Dermis microvascular lymphatic vessel endothelial cell (primary cell): ENCODE measurements around the gene TMEM72. TPM values are rescaled to one million over a fixed set of nuclear protein-coding genes. Genes with fewer than 3 reads are reported as not detected.

ENCODE experiments used
- DNase-seq, 2 donors: peaks; one replicate each; pipeline versions ENCODE4 v3.0.0 to v3.0.0-alpha.2; 2010; ENCODE audit warnings: low read depth in 2 of 2
- total RNA-seq: library from RNA; depleted of rRNA; stranded (reverse); fragments of >200 nt; gene quantifications from 2 replicates; pipeline ENCODE4 v1.2.1, GENCODE V29; 2014

The TMEM72 gene
- total RNA-seq, 1 donor from 2014 or later, result not detected

DNA sequence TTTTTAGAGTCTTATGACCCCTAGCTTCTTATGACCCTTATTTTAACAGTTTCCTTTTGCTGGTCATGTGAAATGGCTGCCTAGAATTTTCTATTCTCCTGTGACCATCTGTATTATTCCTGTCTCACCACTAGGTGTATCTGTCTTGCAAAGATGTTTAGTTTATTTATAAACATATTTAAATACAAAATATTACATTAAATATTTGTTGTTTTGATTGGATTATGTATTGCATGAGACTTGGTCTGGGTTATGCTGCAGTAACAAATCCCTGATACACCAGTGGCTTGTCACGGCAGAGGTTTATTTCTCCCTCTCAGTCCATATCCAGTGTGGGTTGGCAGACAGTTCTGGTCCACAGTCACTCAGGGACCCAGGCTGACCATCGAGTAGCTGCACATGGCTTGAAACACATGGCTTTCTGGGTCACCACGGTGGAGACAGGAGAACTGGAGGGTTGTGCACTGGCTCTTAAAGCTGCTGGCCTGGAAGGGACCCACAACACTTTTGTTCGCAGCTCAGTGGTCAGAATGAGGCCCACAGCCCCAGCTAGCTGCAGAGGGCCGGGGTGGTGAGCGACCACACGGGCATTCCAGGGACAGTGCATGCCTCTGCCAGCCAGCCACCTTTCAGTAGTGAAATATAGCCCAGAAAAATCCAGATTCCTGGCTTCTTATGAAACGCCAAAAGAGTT lies 55.8 kb downstream of the TMEM72 start:
- DNase-seq, result no peak

DNA sequence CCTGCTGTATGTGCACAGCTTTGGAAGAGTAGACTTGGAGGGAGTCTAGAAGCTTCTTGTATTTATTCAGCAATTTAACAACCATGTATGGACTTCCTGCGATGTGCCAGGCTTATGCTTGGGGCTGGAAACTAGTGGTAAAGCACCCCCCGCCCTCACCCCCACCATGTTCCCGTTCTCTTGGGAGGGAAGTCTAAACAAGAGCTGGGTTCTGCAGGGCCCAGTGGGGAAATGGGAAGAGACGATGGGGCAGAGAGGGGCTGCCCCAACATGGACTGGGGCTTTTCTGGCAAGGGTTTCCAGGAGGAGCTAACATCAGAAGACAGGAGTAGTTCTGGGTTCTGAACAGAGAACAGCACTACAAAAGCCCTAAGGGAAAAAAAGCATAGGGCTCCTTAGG lies 56.5 kb downstream of the TMEM72 start:
- no peak for DNase-seq

DNA sequence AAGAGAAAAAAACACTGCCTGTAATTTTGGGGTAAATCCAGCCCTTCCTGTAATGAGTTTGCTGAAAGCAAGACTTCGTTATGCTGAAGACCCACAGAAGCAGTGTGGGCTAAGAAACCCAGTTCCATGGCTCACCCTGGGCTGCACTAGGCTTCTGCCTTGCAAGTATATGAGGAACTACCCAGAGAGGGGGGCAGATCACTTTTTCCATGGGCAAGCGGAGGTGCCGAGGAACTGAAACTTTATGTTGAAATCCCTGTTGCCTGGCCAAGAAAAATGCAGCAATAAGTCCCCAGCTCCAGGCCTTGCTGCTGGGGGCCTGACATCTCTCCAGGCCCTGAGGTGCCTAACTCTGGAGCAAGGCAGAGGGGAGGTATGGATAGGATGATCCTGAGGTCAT lies 57.0 kb downstream of the TMEM72 start:
- DNase-seq, result no peak

DNA sequence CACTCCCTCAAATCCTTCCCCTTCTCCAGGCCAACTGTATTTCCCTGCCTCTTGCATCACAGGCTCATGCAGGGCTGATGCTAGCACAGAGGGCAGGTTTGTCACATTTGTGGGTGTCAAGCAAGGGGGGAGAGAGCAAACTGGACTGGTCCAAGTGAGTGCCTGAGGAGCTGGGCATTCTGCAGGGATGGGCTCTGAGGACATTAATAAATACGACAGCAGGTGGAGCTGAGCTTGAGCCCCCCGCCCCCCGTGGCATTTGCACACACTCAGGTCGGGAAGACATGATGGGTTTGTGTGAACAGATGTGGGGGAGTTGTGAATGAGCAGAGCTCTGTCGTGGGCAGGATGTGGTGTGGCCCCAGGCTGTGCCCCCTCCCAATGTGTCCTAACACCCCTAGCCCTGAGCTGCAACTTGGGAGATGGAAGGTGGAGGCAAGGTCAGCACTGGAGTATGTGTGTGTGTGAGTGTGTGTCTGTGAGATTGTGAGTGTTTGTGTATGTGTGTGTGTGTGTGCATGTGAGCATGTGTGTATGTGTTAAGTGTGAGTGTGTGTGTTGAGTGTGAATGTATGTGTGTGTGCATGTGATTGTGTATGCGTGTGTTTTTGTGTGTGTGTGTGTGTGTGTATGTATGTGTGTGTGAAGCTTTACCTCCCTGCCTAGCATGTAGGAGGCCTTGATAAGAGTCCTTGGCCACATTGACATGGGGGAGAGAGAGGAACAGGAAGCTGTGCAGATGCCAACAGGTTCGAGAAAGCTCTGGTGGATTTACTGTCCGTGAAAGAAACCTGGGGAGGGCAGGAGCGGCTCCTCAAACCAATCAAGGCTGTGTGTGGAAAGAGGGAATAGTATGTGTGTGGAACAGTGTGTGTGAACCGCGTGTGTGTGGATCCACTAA lies 57.6 kb downstream of the TMEM72 start:
- DNase-seq, result no peak

DNA sequence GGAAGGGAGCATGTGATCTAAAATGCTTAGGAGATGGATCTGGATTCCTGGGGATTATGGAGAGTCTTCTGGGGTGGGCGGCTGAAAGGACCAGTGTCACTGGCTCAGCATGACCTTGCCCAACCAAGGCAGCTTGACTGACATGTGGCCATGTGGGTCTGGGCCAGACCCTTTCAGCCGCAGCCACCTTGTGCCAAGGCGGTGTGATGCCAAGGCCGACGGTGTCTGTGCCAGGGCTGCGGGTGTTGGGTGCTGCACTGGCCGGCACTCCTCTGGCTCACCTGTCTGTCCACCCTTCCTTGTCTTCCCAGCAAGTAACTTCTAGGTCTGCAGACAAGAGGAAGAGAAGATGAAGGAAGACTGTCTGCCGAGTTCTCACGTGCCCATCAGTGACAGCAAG lies 58.7 kb downstream of the TMEM72 start:
- no peak for DNase-seq

DNA sequence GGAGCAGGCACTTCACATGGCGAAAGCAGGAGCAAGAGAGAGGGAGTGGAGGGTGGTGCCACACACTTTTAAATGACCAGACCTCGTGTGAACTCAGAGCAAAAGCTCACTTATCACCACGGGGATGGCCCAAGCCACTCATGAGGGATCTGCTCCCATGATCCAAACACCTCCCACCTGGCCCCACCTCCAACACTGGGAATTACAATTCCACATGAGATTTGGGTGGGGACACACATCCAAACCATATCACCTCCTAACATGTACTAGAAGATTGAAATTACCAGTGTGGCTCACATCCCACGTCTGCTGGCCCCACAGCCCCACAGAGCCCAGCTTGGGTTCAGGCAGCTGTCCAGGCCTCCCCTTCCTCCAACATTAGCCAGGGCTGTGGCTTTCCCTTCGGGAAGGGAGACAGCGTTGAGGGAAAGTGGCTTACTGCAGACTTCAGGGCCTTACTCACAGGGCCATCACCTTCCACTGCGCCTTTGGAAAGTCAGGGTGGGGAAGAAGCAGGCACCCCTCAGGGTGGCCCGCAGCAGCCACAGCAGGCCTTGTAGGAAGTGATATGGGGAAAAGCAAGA lies 59.8 kb downstream of the TMEM72 start:
- no peak for DNase-seq

DNA sequence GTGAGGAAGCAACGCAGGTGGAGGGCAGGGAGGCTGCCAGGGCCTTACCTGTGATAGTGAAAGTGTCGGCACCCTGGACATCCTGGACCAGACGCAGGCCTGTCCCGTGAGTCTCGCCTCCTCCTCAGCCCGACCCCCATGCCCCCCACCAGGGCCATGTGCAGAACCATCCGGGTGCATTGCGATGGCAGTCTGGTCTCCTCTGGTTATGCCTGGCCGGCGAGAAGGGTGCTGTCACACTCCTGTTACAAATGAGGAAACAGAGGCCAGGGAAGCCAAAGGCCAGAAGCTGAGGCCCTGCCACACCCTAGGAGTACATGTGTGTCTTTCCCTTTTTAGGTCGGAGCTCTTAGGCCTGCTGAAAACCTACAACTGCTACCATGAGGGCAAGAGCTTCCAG lies 60.3 kb downstream of the TMEM72 start:
- DNase-seq, result no peak

DNA sequence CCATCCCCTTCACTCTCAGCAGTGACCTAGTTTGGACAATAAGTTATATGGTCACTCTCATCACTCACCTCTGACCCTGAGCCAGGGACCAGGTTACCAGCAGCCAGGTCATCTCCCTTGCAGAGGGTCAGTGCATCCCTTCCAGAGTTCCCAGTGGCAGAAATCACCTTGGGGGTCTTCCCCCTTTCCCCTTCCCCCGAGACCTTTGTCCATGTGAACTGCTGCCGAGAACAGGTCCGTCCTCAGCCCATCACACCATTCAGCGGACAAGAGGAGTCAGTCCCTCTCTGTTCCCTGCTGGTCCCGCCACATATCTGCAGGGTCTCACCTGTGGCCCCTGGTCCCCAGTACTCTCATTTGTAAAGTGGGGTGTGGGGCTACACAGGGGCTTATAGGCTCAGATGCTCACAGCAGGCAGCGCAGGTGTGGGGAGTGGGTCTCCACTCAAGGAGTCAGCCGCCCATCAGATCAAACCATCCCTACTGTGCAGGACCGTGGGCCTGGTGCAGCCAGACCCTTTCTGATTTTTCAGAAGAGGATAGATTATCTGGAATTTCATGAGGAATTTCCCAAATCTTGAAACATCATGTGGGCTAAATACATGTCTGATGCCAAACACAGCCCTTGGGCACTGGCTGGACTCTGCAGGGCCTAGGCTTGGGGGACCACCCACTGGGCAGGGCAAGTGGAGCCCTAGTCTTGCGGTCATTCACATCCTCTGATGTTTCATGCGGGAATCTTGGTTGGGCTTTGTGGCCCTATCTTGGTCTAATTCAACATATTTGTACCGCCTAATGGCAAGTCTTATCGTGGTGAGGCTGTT lies 61.0 kb downstream of the TMEM72 start:
- peak in 1 of 2 donors; percentile 42 for DNase-seq

DNA sequence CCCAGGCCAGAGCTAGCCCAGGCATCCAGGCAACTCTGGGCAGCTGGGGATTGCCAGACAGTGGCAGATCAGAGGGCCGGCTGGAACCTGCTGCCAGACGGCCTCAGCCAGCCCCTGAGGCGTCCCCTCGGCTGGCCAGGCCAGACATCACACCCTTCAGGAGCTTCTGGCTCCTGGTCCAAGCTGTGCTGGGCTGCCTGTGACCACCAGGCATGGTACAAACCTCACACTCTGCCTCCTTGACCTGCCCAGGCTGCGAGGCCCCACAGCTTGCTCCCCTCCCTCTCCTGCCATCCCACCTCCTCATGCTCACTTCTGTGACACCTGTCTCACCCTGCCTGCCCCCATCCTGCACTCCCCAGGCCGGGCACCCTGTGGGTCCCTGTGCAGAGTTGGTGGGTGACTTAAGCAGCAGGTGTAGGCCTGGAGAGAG lies 61.8 kb downstream of the TMEM72 start:
- DNase-seq, result no peak

DNA sequence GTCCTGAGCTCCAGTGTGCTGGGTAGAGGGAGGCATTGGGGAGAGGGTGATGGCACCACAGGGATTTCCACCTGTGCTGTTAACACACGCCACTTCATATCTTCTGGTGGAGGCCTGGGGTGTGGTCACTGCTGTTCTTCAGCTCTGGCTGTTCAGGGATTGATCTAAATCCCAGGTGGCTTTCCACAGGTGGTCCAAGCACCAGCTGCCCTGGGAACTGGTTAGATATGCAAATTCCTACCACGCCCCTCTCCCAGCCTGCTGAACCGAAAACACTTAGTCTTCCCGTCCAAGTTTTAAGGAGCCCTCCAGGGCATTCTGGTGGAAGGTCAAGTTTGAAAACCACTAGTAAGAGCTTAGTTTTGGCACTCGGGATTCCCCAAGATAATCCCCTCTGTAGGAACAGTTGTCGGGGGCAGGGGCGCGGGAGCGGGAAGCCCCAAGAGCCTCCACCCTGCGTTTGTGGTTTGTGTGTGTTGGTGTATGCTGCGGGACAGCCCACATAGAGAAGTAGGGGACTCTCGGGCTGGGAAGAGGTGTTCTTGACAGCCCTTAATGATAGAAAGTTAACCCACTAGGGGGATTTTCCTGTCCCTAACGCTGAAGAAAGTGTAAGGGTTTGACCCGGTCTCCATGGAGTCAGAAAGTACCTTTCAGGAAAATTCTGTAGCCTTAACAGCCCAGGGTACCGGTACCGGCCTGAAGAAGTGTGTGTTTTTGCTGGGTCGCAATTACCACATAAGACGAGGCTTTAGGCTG lies 62.4 kb downstream of the TMEM72 start:
- peak in 1 of 2 donors; percentile 63 for DNase-seq

DNA sequence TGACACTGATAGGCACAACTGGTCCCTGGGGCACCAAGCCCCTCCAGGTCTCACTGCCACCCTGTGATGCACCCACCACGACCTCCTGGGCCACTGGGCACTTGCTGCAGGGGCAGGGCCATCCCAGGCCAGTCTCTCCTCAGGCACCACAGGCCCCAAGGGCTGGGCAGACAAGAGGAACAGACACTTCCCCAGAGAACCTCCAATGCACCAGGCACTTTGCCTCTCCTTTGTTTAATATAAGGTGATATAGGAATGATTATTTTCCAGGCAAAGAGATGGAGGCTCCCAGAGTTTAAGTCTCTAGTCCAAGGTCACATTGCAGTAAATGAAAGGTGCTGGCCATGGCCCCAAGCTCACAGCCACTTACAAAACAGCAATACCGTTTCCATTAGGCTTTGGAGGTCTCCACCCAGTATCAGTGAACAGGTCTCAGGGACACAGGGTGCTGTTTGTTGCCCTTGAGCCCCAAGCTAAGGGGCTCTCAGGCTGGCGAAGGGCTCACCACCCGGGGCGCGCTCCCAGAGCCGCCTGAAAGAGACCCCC lies 63.0 kb downstream of the TMEM72 start:
- peak in 1 of 2 donors; percentile 62 for DNase-seq

DNA sequence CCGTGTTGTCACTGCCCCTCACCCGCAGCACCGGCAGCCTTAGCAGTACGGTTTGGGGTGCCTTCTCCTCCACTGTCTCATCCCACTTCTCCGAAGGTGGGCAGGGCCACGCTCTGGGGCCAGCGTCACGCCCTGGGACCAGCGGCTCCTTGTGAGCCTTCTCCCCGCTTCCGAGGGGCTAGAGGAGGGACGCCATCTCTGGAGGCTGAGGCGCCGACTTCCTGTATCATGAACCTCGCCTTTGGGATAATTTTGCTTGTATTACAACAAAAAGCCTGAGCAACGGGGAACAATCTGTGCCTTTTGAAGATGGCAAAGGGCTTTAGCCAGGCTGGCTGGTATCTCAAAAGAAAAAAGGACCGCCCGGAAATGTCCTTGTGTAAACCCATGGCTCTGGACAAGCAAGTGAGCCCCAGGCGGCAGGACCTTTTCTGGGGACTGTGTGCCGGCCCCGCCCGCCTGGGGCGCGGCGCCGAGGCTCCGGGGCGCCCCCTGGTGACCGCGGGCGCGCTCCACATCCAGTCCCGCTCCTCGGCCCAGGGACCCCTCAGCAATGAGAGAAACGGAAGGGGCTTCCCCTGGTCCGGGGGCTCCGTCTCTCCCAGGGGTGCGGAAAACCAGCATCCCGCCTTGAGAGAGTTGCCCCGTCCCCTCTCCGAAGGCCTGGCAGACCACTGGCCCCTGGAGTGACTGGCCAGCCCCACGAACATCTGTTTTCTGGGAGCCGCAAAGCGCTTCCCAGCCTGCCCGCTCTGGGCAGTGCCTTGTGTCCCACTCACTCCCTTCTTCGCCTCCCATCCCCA lies 63.7 kb downstream of the TMEM72 start:
- DNase-seq, result peak in 1 of 2 donors; percentile 85

DNA sequence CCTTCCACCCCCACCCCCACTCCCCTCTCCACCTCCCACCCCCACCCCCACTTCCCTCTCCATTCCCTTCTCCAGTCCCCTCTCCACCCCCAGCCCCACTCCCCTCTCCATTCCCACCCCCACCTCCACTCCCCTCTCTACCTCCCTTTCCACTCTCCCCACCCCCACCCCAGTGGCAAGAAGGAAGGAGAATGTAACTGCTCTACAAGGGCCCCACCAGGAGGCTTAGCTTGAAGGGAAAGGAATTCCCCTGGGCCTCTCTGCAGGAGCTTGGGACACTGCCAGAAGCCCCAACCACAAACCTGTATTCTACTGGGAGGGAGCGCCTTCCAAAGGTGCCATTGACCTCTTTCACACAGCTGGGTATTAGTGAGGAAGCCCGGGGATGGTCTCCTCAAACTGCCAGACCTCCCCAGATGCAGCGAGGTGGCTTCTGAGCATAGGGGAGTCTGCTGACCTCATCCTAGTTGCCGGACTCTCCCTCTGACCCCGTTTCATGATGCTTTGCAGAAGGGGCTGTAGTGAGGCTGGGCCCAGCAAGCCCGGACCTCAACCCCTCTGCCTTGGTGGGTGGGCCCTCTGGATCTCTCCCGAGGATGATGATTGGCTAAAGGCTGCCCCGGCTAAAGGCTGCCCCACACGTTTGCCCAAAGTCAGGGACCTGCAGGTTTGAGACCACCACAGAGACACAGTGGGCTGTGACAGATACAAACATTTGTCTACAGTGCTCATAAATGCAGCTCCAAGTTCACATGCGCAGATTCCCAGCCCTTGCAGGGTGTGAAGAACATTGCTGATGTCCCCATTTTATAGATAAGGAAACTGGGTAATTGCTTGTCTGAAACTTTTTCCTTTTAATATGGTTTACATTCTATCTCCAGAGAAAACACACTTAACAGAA lies 64.5 kb downstream of the TMEM72 start:
- peak in 1 of 2 donors; percentile 93 for DNase-seq

DNA sequence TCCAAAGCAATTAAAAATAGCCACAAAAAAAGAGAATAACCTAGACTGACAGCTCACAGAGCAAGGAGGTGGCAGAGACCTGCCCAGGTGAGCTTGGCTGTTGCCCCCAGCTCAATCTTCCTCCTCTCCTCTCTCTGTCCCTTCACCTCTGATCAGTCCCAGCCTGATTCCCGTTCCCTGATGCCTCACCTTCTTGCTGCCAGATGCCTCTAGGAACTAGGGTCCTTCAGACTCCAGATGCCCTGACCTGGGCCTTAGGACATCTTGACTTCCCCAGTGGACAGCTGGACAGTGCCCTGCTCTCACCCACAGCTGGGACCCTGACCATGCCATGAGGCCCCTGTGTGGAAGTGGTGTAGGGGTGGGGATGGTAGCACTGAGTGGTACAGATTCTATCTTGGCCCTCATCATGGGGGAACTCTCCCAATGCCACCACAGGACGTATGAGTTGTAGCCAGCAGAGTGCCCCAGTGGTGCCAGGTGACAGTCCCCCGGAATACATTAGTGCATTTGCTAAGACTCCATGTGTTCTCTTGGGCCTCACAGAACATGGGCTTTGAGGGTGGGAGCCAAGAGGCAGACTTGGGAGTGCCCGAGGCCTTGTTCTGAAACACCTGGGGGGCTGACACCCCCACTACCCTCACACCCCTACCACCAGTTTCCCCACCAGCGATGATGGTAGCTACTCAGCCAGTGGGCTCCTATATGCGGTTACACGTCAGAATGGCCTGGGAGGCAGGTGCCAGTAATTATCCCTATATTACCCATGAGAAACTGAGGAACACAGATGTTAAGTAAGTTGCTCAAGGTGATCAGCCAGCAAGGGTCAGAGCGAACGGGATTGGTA lies 65.4 kb downstream of the TMEM72 start:
- peak in 1 of 2 donors; percentile 83 for DNase-seq

DNA sequence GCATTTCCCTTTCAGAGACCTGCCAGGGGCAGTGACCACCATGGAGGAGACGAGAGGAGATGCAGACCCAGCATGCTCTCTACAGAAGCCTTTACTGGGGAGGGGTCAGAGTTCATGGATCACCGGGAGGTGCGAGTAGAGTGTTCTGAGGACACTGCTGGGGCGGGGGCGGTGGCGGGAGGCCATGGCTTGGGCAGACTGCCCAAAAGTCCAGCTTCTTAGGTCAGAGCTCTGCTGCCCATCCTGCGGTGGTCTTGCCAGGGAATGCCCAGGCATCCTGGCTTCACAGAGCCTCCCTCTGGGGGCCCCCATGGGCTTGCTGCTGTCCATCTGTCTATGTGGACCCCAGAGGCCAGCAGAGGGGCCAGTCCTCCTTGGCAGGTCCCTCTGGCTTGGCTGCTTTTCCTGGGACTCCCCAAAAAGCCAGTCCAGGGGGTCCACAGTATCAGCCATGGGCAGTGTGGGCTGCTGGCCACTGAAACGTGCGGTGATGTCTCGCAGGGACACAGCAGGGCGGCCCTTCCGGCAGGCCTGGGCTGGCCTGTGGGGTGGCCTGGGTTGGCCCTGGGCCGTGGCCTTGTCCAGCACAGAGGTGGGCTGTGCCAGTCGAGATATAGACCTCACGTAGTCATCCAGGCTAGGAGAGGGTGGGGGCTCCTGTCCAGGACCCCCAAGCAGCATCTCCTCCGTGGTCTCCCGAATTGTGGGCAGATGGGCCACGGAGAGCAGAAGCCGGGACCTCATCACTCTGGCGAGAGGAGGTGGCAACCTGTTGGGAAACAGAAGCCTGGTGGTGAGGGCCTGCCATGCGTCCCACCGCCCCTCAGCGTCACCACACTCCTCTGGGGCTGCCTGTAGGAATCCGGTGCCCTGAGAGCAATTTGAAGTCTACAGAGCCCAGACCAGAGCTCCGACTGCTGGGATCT lies 66.4 kb downstream of the TMEM72 start:
- peak in 1 of 2 donors; percentile 20 for DNase-seq

DNA sequence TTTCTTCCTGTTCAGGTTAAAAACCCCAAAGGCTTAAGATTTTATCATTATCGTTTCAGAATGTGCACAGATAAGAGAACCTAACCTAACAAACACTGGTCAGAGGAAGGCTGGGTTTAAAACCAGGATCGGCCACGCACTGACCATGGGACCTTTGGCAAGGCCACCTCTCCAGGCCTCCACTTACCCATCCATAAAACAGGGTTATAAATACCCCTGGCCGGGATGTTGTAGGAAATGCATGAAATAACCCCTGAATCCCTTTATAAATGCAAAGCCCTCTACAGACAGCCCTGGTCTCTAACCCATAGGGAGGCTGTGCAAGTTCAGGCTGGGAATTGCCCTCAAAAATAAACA lies 67.1 kb downstream of the TMEM72 start:
- no peak for DNase-seq
